ENCODE results near the gene SHROOM3. TPM values are rescaled to one million over a fixed set of nuclear protein-coding genes. Genes with fewer than 3 reads are reported as not detected.
"Not testable (repeated sequence)": the region's sequence is repeated elsewhere in the genome, so short reads cannot be mapped to it uniquely, and the experiment has no call there.

The SHROOM3 gene
- total RNA-seq, 2 donors from 2014 or later: 18.1 to 21.8 TPM

DNA sequence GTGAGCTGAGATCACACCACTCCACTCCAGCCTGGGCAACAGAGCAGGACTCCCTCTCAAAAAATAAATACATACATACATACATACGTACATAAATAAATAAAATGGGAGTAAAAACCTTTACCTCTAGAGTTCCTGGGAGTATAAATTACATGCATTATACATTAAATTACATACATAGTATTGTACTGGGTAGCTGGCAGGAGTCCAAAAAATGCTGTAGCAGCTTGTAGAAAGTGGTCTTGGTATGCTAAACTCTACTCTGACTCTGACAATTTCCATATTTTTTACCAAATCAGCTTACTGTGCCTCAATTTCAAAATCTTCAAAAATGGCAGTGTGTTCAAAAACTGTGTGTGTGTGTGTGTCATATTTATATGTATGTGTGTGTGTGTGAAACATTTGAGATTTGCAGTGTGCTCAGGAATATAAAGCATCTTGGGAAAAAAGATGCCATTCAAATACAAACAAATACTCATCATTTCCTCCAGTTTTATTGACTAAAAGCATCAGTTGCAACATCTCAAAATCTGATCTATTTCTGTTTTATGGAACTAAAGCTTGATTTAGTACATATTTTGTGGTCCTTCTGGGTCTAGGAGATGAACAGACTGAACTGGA, 171.7 kb downstream of the SHROOM3 start:
- no peaks in the 10 kb centered on the region for H3K36me3 ChIP-seq (ENCODE audit: control insufficient read depth, insufficient read depth, low read length)
- no peaks in the 10 kb centered on the region for H3K27me3 ChIP-seq (ENCODE audit: control insufficient read depth, insufficient read depth, low read length, poor library complexity, severe bottlenecking)
- peaks cover 20% of the 10 kb centered on the region for H3K4me1 ChIP-seq (ENCODE audit: control insufficient read depth, insufficient read depth, low read length)
- H3K27ac ChIP-seq (ENCODE audit: low read depth, low read length): peak overlapping the region; percentile 14
- H3K4me3 ChIP-seq (ENCODE audit: low read length): no peak overlapping the region
- Mint-ChIP-seq H3K36me3 (ENCODE audit: low read depth) (no peaks in the 10 kb centered on the region), H3K4me1 (peaks cover 34% of the 10 kb centered on the region), H3K27ac (no peak overlapping the region), H3K27me3 (ENCODE audit: insufficient read depth) (no peaks in the 10 kb centered on the region), H3K4me3 (no peak overlapping the region), H3K9me3 (no peaks in the 10 kb centered on the region)
- H3K9me3 ChIP-seq (ENCODE audit: control insufficient read depth, low read length): no peaks in the 10 kb centered on the region
- TF ChIP-seq, protein P1, sequence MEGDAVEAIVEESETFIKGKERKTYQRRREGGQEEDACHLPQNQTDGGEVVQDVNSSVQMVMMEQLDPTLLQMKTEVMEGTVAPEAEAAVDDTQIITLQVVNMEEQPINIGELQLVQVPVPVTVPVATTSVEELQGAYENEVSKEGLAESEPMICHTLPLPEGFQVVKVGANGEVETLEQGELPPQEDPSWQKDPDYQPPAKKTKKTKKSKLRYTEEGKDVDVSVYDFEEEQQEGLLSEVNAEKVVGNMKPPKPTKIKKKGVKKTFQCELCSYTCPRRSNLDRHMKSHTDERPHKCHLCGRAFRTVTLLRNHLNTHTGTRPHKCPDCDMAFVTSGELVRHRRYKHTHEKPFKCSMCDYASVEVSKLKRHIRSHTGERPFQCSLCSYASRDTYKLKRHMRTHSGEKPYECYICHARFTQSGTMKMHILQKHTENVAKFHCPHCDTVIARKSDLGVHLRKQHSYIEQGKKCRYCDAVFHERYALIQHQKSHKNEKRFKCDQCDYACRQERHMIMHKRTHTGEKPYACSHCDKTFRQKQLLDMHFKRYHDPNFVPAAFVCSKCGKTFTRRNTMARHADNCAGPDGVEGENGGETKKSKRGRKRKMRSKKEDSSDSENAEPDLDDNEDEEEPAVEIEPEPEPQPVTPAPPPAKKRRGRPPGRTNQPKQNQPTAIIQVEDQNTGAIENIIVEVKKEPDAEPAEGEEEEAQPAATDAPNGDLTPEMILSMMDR (conservative IDR thresholded peaks at IDR 0.05): no peak
- no CpG with 5 or more reads among the region's 1 CpG for WGBS, 2 experiments (ENCODE audit: insufficient coverage in 1 of 2, insufficient read length in 1 of 2)
- no peak for DNase-seq
- no peak overlapping the region for H3K9ac ChIP-seq (ENCODE audit: extremely low read depth, low read length, poor library complexity, severe bottlenecking)

DNA sequence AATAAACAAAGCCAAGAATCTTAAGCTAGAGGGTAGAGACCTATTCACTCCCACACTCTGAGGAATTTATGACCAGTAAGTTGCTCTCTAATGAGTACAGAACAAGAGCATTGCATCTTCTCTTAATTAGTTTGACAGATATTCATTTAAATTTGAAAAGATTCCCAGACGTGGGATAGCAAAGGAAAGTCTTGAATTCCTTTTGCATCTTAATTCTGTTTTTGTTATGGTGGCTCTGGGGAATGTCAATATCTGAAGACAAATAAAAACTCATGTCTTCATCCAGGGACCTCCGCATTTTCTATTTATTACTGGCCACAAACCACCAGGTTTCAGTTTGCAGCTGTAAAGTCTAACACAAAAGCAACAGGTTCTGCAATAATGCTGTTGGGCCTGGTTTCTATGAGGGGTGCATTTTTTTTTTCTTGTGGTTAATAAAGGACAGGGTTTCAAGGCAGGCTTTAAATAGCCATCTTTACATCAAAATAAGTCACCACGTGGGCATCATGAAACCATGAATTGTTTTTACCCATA, 172.3 kb downstream of the SHROOM3 start:
- no peaks in the 10 kb centered on the region for H3K27me3 Mint-ChIP-seq (ENCODE audit: insufficient read depth)
- Histone ChIP-seq H3K9ac (ENCODE audit: extremely low read depth, low read length, poor library complexity, severe bottlenecking) (no peak overlapping the region), H3K4me1 (ENCODE audit: control insufficient read depth, insufficient read depth, low read length) (peaks cover 20% of the 10 kb centered on the region), H3K27ac (ENCODE audit: low read depth, low read length) (peak overlapping the region; percentile 14), H3K27me3 (ENCODE audit: control insufficient read depth, insufficient read depth, low read length, poor library complexity, severe bottlenecking) (no peaks in the 10 kb centered on the region), H3K36me3 (ENCODE audit: control insufficient read depth, insufficient read depth, low read length) (no peaks in the 10 kb centered on the region), H3K9me3 (ENCODE audit: control insufficient read depth, low read length) (no peaks in the 10 kb centered on the region), H3K4me3 (ENCODE audit: low read length) (no peak overlapping the region)
- no peak overlapping the region for H3K27ac Mint-ChIP-seq
- H3K4me3 Mint-ChIP-seq: no peak overlapping the region
- H3K36me3 Mint-ChIP-seq (ENCODE audit: low read depth): no peaks in the 10 kb centered on the region
- H3K9me3 Mint-ChIP-seq: no peaks in the 10 kb centered on the region
- peak; percentile 12 for DNase-seq
- H3K4me1 Mint-ChIP-seq: peaks cover 38% of the 10 kb centered on the region
- TF ChIP-seq, protein P1 (conservative IDR thresholded peaks at IDR 0.05): no peak
- WGBS, 2 experiments (ENCODE audit: insufficient coverage in 1 of 2, insufficient read length in 1 of 2): 42 to 73% methylated on average over 2 to 3 of the region's 3 CpGs

DNA sequence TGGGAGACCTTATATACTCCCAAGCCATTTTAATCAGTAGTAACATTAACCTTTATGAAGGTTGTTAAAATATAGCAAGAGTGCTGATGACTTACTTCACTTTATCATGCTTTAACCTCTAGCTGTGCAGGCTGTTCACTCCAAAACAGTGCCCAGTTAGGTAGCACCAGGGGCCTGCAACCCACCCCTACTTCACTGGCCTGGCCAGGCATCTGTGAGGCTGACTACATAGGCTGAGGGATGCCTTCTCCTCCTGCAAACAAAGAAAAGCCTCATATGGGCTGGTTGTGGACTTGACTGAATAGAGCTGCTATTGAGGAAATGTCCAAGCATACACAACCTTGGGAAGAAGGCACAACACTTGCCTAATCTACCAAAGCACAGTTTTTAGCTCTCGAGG, 172.8 kb downstream of the SHROOM3 start:
- Mint-ChIP-seq H3K4me3 (no peak overlapping the region), H3K27ac (no peak overlapping the region)
- TF ChIP-seq, protein P1 (conservative IDR thresholded peaks at IDR 0.05): no peak

DNA sequence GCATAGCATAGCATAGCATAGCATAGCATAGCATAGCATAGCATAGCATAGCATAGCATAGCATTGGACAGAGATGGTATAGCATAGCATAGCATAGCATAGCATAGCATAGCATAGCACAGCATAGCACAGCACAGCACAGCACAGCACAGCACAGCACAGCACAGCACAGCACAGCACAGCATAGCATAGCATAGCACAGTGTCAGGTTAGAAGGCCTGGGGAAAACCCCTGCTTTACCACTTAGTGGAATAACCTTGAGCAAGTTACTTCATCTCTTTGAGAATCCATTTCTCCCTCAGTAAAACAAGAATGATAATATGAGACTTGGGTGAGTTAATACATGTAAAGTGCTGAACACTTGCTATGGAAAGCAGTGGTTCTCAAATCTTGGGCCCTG, 173.5 kb downstream of the SHROOM3 start:
- H3K36me3 ChIP-seq (ENCODE audit: control insufficient read depth, insufficient read depth, low read length); H3K27me3 ChIP-seq (ENCODE audit: control insufficient read depth, insufficient read depth, low read length, poor library complexity, severe bottlenecking); H3K4me3 ChIP-seq (ENCODE audit: low read length); H3K36me3 Mint-ChIP-seq (ENCODE audit: low read depth); H3K9ac ChIP-seq (ENCODE audit: extremely low read depth, low read length, poor library complexity, severe bottlenecking); H3K9me3 Mint-ChIP-seq; H3K27ac Mint-ChIP-seq; H3K9me3 ChIP-seq (ENCODE audit: control insufficient read depth, low read length); H3K27me3 Mint-ChIP-seq (ENCODE audit: insufficient read depth); H3K27ac ChIP-seq (ENCODE audit: low read depth, low read length); H3K4me3 Mint-ChIP-seq: not testable (repeated sequence)
- H3K4me1 Mint-ChIP-seq: peaks cover 41% of the 10 kb centered on the region
- DNase-seq: peak; percentile 20
- peaks cover 20% of the 10 kb centered on the region for H3K4me1 ChIP-seq (ENCODE audit: control insufficient read depth, insufficient read depth, low read length)

More for the DNA sequence above, 172.8 kb downstream of the SHROOM3 start:
- peak overlapping the region; percentile 14 for H3K27ac ChIP-seq (ENCODE audit: low read depth, low read length)
- 98% methylated on average over 1 of the region's 1 CpG; no CpG with 5 or more reads in 1 of the 2 experiments for WGBS, 2 experiments (ENCODE audit: insufficient coverage in 1 of 2, insufficient read length in 1 of 2)
- H3K36me3 Mint-ChIP-seq (ENCODE audit: low read depth): no peaks in the 10 kb centered on the region
- peaks cover 38% of the 10 kb centered on the region for H3K4me1 Mint-ChIP-seq
- peaks cover 20% of the 10 kb centered on the region for H3K4me1 ChIP-seq (ENCODE audit: control insufficient read depth, insufficient read depth, low read length)
- no peaks in the 10 kb centered on the region for H3K27me3 ChIP-seq (ENCODE audit: control insufficient read depth, insufficient read depth, low read length, poor library complexity, severe bottlenecking)
- H3K9me3 Mint-ChIP-seq: no peaks in the 10 kb centered on the region
- H3K9ac ChIP-seq (ENCODE audit: extremely low read depth, low read length, poor library complexity, severe bottlenecking): no peak overlapping the region
- no peak overlapping the region for H3K4me3 ChIP-seq (ENCODE audit: low read length)
- DNase-seq: no peak
- H3K36me3 ChIP-seq (ENCODE audit: control insufficient read depth, insufficient read depth, low read length): no peaks in the 10 kb centered on the region
- no peaks in the 10 kb centered on the region for H3K9me3 ChIP-seq (ENCODE audit: control insufficient read depth, low read length)
- no peaks in the 10 kb centered on the region for H3K27me3 Mint-ChIP-seq (ENCODE audit: insufficient read depth)

All from endodermal cell (in vitro differentiated cells).